GM10847 (cell line): ENCODE data around the gene SPATA20.

Source experiments
- POLR2A ChIP-seq: IDR thresholded peaks from 2 replicates; pipeline ENCODE4 v1.6.1; 2011; ENCODE audit not compliant: insufficient read length; ENCODE audit errors: extremely low read depth

Gene SPATA20

GRCh38 chr17:50532452-50533024, 14.4 kb upstream of the SPATA20 start, which contains the start of gene EPN3:
EPN3 (plus strand) TSS chr17:50532735; CDS start chr17:50536557, 3,822 bp downstream.
- TF ChIP-seq POLR2A: no peak

GRCh38 chr17:50533185-50533584, 13.8 kb upstream of the SPATA20 start:
- TF ChIP-seq POLR2A: no peak

- no peak for TF ChIP-seq POLR2A
Measured at GRCh38 chr17:50533720-50534148, 13.2 kb upstream of the SPATA20 start.

GRCh38 chr17:50534222-50534978, 12.6 kb upstream of the SPATA20 start:
- no peak for TF ChIP-seq POLR2A

DNA sequence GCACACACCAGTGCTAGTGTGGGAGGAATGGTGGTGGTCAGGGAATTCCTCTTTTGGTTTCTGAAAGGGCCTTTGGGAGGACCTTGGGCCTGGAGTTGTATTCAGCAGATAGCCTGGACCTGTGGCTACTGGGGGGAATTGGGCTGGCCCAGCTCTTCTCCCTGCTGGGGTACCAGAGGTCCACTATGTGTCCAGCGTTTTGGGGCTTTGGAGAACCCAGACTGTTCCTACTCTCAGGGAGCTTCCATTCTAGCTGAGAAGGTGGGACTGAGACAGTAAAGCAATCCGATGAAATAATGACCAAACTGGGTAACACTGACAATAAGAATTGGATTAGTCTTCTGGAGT, 12.0 kb upstream of the SPATA20 start:
- TF ChIP-seq POLR2A: no peak

DNA sequence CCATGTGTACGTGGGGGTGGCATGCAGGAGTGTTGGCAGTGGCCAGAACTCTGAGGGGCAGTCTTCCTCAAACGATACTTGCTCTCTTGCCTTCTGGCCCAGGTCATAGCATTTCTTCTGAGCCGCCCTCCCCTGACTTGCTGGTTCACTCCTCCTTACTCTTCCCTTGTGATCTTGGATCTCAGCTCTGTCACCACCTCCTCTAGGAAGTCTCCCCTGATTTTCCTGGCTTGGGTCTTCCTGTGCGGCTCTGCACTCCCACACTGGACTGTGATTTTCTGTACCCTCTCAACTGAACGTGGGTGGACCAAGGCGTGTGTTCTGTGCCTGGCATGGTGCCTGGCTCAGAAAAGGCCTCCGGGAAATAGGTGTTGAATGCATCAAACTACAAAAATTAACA, 11.6 kb upstream of the SPATA20 start:
- TF ChIP-seq POLR2A: no peak

- no peak for TF ChIP-seq POLR2A
Measured at GRCh38 chr17:50536683-50537646, 10.0 kb upstream of the SPATA20 start.

- no peak for TF ChIP-seq POLR2A
Measured at GRCh38 chr17:50537721-50538548, 9.0 kb upstream of the SPATA20 start.

DNA sequence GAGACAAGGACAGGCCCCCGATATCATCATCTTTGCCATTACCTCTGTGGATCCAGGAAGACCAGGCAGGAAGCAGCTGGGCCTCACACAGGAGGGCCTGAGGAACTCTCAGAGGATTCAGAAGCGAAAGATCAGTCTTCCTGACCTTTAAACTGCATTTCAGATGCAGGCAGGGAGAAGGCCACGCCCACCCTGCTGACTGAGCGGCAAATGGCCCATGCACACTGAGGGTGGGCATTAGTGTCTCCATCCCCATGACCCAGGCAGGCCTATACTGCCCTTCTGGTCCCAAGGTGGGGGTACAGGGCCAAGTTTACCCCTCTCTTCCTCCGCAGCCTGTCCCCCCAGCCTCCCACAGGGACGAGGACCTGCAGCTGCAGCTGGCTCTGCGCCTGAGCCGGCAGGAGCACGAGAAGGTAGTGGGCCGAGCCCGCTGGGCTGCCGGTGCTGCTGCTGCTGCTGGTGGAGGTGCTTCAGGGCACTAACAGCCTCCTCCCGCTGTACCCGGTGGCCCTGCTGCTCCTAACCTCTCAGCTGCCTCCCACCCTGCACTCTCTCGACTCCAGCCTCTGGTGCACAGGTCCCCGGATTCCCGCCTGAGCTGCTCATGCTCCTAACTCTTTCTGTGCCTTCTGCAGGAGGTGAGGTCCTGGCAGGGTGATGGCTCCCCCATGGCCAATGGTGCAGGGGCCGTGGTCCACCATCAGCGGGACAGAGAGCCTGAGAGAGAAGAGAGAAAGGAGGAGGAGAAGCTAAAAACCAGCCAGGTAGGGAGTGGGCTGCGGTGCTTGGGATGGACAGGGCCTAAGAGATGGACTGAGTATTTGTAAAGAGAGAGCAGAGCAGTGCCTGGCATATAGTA, 8.2 kb upstream of the SPATA20 start:
- no peak for TF ChIP-seq POLR2A

- no peak for TF ChIP-seq POLR2A
Measured at GRCh38 chr17:50539762-50540559, 7.0 kb upstream of the SPATA20 start.

DNA sequence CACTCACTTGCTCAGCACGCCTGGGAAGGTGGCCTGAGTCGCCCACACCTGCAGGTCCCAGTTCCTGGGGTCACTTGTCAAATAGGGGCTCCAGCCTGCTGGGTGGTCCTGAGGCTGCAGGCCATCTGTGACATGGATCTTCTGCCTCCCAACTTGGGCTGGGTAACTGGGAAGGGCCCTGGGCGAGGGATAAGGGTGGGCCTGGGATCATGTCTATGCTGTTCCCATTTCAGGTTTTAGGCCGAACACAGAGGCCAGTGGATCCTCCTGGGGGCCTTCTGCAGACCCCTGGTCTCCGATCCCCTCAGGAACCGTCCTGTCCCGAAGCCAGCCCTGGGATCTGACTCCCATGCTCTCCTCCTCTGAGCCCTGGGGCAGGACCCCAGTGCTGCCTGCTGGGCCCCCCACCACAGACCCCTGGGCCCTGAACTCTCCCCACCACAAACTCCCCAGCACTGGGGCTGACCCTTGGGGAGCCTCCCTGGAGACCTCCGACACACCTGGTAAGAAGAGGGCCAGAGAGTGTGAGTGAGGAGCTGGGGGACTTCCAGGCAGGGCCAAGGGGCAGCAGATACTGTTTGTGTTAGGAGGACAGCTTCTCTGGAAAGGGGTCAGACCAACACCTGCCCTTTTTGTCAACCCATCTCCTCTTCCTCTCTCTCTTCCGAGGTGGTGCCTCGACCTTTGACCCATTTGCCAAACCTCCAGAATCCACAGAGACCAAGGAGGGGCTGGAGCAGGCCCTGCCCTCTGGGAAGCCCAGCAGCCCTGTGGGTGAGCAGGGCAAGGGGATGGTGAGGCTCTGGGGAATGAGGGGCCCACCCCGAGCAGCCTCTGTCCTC, 6.2 kb upstream of the SPATA20 start:
- TF ChIP-seq POLR2A: no peak

- no peak for TF ChIP-seq POLR2A
Measured at GRCh38 chr17:50541402-50541715, 5.6 kb upstream of the SPATA20 start.
